Fibroblast of upper back skin (primary cell): ENCODE results near the gene RAB20.
"Not testable (repeated sequence)": the region's sequence is repeated elsewhere in the genome, so short reads cannot be mapped to it uniquely, and the experiment has no call there.

Experiments used
- DNase-seq: peaks from one replicate; pipeline ENCODE4 v3.0.0-alpha.2; 2013

The RAB20 gene

GRCh38 chr13:110554227-110554836 is 7.2 kb downstream of the RAB20 start:
- DNase-seq: no peak

DNA sequence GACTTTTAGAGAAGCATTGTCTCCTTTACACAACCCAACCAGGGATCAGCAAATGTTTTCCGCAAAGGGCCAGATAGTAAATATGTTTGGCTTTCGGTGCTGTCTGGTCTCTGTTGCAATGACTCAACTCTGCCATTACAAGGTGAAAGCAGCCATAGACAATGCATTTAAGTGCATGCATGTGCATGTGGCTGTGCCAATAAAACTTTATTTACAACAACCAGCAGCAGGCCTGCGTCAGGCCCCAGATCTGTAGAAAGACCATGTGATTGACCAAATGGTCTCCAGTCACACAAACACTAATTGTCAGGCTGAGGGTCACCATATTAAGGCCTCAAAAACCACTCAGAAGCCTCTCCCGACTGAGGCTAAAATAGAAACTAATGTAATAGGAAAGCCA is 8.1 kb downstream of the RAB20 start:
- no peak for DNase-seq

GRCh38 chr13:110552767-110553166 is 8.8 kb downstream of the RAB20 start:
- DNase-seq: no peak

DNA sequence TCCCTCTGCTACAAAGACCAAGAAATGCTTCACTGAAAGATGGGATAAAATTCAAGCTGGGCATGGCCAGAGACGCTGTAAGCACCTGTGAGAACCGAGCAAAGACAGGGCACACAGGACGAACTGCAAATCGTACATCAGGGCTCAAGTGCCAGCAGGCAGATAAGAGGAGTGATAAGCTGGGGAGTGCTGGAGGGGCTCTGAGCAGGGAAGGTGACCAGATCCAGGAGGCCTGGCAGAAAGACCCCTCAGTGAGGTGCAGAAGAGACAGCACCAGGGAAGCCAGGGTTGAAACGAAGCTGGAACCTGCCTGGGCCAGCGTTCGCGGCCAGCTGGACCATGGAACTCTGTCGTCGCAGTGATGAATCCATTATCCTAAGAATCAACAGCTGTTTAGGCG is 10.2 kb downstream of the RAB20 start:
- no peak for DNase-seq

GRCh38 chr13:110549795-110550160 is 11.7 kb downstream of the RAB20 start:
- no peak for DNase-seq

DNA sequence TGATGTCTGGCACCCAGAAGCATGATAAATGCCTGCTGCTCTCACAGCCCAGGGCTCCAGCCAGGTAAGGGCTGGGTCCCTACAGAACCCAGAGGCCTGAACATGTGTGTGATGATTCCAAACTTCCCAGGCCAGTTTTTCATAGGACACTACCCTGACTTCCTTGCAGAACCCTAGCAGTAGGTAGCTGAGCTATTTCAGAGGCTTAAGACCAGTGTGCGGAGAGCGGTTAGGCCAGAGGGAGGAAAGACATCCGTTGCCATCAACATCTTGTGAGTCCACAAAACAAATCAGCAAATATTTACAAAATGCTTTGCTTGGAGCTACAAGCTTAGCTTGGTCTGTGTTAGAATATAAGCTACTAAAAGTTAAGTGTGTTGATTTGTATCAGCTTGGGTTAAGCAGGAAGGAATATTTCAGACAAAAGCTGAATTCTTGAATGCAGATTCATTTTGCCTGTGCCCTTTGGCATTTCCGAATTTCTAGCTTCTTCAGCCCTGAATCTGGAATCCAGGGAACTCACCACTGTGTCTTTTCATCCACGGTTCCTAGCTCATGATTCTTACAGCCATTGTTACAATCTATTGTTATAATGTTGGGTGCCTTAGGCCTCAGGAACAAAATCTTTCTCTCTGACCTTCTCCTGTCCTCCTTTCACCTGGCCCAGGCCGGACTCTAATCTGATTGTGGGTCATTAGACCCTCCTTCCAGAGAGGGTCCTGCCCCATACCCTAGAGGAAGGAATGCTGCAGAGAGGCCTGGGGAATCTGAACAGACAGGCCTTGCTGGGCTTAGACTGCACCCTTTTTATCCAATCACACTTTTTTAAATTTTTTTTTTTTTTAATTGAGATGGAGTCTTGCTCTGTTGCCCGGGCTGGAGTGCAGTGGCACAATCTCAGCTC is 12.4 kb downstream of the RAB20 start:
- DNase-seq: no peak

DNA sequence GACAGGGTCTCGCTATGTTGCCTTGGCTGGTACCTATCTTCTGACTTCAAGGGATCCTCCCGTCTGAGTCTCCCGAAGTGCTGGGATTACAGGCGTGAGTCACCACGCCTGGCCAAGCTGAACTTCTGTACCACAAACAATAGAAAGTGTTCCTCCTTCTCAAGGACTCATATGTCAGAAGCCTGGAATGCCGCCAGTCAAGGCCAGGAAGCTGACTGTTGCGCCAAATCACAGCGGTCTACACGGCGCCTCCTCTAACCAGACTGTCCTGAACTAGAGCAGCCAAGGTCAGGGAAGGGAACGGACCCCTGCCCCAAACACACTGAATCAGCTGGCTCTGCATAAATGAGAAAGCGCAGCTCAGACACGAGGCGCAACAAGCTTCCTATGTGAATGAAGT is 14.6 kb downstream of the RAB20 start:
- peak; percentile 89 for DNase-seq

DNA sequence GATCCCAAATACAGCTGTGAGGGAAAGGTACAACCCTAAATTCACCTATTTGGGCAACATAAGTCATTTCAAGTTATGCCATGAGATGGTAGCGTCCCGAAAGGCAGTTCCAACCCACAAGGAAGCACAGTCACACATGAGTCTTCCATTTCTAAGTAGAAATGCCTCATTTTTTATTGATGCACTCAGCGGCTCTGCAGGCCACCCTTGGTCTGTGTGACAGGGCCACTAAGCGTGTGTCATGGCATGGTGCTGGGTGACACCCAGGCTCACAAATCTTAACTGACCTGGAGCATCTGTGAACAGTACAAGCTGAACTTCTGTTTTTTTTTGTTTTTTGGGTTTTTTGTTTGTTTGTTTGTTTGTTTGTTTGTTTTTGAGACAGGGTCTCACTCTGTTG is 15.1 kb downstream of the RAB20 start:
- DNase-seq: no peak

- DNase-seq: no peak
Observed at GRCh38 chr13:110542169-110542796, 19.2 kb downstream of the RAB20 start.

GRCh38 chr13:110541526-110541920 is 20.0 kb downstream of the RAB20 start:
- DNase-seq: no peak

- DNase-seq: no peak
Observed at GRCh38 chr13:110540871-110541525, 20.5 kb downstream of the RAB20 start.

GRCh38 chr13:110539894-110540293 is 21.6 kb downstream of the RAB20 start:
- DNase-seq: no peak

GRCh38 chr13:110538632-110539031 is 22.9 kb downstream of the RAB20 start:
- peak; percentile 42 for DNase-seq

DNA sequence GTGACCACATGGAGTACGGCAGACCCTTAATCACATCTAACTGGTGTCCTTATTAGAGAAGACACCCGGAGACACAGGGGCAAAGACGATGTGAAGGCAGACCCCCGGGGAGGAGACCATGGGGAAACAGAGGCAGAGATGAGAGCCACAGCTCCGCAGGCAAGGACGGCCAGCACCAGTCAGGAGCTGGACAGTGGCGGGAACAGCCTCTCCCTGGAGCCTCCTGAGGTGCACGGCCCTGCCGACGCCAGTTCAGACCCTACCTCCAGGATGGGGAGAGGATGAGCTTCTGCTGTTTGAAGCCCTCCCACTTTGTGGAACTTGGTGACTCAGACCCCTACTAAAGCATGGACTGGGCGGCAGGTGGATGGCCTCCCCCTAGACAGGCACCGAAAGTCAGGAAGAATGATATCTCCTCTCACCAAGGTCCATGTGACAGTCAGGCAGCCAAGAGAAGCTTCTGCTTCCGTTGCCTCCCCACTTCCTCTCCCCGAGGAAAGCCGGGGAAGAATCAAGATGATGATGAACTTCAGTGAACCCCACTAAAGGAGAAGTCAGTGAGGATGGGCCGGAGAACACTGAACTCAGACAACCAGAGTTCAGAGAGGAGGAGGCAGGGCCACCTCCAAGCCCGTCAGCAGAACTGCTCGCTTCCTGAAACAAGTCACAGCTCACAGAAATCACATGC is 25.4 kb downstream of the RAB20 start:
- no peak for DNase-seq

DNA sequence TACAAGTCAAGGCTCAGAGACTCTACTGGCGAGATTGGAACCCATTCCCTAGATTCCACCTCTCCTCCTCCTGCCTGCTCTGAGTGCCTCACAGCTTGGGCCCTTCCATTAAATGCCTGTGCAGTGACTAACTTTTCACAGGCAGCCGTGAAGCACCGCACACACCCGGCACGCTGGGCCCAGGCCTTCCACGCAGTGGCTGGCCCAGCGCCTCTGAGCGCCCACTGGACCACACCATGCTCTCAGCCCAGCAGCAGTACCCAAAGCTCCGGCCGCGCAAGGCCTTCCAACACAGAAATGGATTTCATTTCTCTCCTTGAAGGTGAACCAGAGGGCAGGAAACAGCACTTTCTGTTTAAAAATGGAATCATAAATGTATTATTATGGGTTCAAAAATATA is 26.0 kb downstream of the RAB20 start:
- no peak for DNase-seq

GRCh38 chr13:110533771-110534670 is 27.5 kb downstream of the RAB20 start:
- no peak for DNase-seq

DNA sequence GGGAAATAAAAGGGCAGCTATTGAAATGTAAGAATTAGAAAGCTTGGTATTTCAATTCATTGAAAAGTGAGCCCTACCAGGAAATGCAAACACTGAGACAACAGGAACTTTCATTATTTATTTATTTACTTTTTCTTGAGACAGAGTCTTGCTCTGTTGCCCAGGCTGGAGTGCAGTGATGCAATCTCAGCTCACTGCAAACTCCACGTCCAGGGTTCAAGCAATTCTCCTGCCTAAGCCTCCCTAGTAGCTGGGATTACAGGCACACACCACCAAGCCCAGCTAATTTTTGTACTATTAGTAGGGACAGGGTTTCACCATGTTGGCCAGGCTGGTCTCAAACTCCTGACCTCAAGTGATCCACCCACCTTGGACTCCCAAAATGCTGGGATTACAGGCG is 29.3 kb downstream of the RAB20 start:
- not testable (repeated sequence) for DNase-seq

DNA sequence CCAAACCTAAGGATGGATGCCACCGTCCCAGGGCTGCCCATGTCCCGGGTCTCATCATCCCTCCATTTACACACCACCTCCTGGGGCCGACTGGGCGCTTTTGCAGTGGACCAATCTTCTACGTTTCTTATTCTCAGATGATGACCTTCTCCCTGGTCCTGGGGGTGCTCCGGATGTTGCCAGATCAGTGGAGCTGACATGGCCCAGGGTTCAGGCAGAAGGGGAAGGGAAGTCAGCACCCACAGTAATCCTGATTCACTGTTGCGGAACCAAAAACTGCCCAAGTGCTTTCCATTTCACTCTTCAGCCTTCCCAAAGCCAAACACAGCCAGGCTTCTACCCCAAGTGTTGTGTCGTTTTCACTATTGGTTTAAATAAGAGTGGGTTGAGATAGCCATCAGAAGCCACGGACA is 29.8 kb downstream of the RAB20 start:
- DNase-seq: no peak

DNA sequence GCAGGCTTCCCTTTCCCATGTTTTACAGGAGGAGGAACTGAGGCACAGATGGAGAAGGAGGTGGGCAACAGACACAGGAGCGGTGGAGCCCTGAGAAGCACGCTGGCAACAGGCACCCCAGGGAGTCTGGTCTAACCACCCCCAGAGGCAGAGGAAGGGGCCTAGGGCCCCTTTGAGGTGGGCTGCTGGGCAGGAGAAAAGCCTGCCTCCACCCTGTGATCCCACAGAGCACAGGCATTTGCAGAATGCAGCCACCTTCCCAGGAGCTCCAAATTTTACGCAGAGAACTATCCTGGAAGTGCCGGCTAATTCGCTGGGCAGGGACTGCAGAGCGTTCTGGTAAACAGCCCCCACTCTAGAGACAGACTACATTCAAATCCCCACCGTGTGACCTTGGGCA is 30.4 kb downstream of the RAB20 start:
- DNase-seq: no peak

DNA sequence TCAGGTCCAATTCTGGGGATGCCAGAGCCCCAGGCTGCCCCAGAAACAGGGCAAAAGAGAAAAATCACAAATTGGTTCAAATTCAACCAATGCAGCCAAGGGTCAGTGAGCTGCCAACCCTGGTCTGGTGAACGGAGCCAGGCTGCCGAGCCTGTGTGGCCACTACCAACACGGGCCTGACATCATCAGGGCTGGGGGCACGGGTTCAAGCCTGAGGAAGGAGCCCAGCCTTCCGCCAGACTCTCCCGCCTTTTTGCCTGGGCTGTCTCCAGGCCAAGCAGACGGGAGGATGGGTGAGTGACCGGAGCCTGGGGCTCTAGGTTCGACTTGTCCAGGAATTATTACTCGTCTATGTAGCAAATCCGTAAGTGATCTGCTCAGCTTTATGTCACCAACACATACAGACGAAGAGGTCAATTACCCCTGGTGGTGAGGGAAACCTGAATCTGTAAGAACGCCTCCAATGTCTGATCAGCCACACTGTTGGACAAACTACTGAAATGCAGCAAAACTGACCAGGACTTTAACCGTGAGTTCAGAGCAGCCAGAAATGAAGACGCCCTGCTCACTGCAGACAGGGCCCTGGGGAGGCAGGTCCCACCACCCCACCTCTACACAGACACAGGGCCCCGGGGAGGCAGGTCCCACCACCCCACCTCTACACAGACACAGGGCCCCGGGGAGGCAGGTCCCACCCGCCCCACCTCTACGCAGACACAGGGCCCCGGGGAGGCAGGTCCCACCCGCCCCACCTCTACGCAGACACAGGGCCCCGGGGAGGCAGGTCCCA is 31.8 kb downstream of the RAB20 start:
- DNase-seq: no peak

DNA sequence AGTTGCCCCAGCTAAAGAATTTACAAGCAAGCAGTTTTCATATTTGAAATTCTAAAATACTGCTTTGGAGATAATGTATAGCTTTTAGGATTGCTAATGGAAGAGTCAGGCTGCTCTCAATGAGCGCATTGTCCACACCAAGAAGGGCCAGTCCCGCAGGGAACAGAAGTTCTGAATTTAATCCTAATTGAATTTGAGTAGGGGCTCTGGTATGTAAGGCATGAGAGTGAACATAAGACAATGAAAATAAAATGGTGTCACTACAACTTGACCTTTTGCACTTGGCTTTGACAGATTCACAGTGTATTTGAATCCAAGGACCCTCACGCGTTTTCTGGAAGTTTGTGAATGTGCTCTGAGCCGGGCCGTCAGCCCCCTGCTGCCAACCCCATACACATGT is 32.6 kb downstream of the RAB20 start:
- DNase-seq: no peak
